H1 (cell line): ENCODE measurements around the gene KIAA1328. TPM values are rescaled to one million over a fixed set of nuclear protein-coding genes. Genes with fewer than 3 reads are reported as not detected.

Source experiments
- CTCF ChIA-PET: fragments of 300-600 bp; sonication (Branson Sonifier 250); formaldehyde crosslinking; loops from one replicate; lab custom pipeline; 2021; ENCODE audit not compliant: partially characterized antibody; lab: Charles Lee
- POLR2A ChIA-PET: fragments of 300-600 bp; sonication (Branson Sonifier 250); formaldehyde crosslinking; loops from one replicate; lab custom pipeline; 2021; ENCODE audit warnings: inconsistent platforms; ENCODE audit not compliant: partially characterized antibody; lab: Charles Lee
- DNase-seq, 2 experiments: peaks; one replicate each; pipeline versions ENCODE4 v3.0.0 to v3.0.0-alpha.2; 2010 to 2022; ENCODE audit warnings: low spot score in 2 of 2, low read depth in 1 of 2, mixed read lengths in 1 of 2
- FAIRE-seq: peaks from 2 replicates; lab custom pipeline; 2011; peaks lifted over from hg19 to GRCh38; lab: Jason Lieb, UNC
- H2AFZ ChIP-seq: 2 replicates; pipeline ENCODE4 v1.8.1; 2012; ENCODE audit warnings: low read length, inconsistent platforms
- H2AK5ac ChIP-seq: 2 replicates; pipeline ENCODE4 v1.6.1; 2013; ENCODE audit warnings: low read depth, low read length
- H2BK120ac ChIP-seq: replicated peaks from 2 replicates; pipeline ENCODE3; 2013; ENCODE audit warnings: low read depth, low read length, inconsistent platforms
- H2BK12ac ChIP-seq: 2 replicates; pipeline ENCODE4 v1.6.1; 2013; ENCODE audit warnings: low read depth, low read length
- H2BK15ac ChIP-seq: 2 replicates; pipeline ENCODE4 v1.6.1; 2013; ENCODE audit warnings: low read length
- H2BK20ac ChIP-seq: 2 replicates; pipeline ENCODE4 v1.6.1; 2013; ENCODE audit warnings: low read length
- H2BK5ac ChIP-seq: 2 replicates; pipeline ENCODE4 v1.6.1; 2013; ENCODE audit warnings: low read depth, low read length
- H3K14ac ChIP-seq: 2 replicates; pipeline ENCODE4 v1.6.1; 2013; ENCODE audit warnings: inconsistent platforms; ENCODE audit not compliant: insufficient read length
- H3K18ac ChIP-seq: 2 replicates; pipeline ENCODE4 v1.6.1; 2013; ENCODE audit warnings: low read length; ENCODE audit errors: extremely low read depth
- H3K23ac ChIP-seq: 2 replicates; pipeline ENCODE4 v1.6.1; 2013; ENCODE audit warnings: inconsistent platforms; ENCODE audit not compliant: insufficient read length
- H3K23me2 ChIP-seq: 2 replicates; pipeline ENCODE4 v1.6.1; 2013; ENCODE audit warnings: low read depth, low read length
- H3K27ac ChIP-seq: 2 replicates; pipeline ENCODE4 v1.6.1; 2011; ENCODE audit warnings: low read depth, low read length, inconsistent platforms
- H3K27me3 ChIP-seq, 4 experiments: replicated peaks in 1 of 4; 1 replicate in 1 of 4; 2 replicates in 3 of 4; pipeline versions ENCODE4 v1.6.1 to v1.8.1; 2011 to 2013; ENCODE audit warnings: low read length in 3 of 4, mild to moderate bottlenecking in 3 of 4, inconsistent platforms in 2 of 4, mixed read lengths in 2 of 4, moderate library complexity in 1 of 4; ENCODE audit not compliant: control insufficient read depth in 3 of 4, insufficient read depth in 3 of 4; ENCODE audit errors: extremely low read depth in 1 of 4
- H3K36me3 ChIP-seq, 4 experiments: 2 replicates each; pipeline versions ENCODE4 v1.6.1 to v1.8.1; 2011 to 2013; ENCODE audit warnings: mild to moderate bottlenecking in 4 of 4, low read length in 3 of 4, moderate library complexity in 2 of 4, control low read depth in 1 of 4, inconsistent platforms in 1 of 4; ENCODE audit not compliant: insufficient read depth in 4 of 4, control insufficient read depth in 2 of 4
- H3K4ac ChIP-seq: replicated peaks from 2 replicates; pipeline ENCODE3; 2013; ENCODE audit warnings: low read length, low read depth, mixed read lengths, inconsistent platforms; ENCODE audit not compliant: insufficient read length
- H3K4me1 ChIP-seq, 4 experiments: replicated peaks in 1 of 4; 1 replicate in 1 of 4; 2 replicates in 3 of 4; pipeline versions ENCODE4 v1.6.1 to v1.8.1; 2011 to 2013; ENCODE audit warnings: low read length in 3 of 4, inconsistent platforms in 2 of 4, mixed read lengths in 1 of 4; ENCODE audit not compliant: insufficient read depth in 4 of 4, control insufficient read depth in 3 of 4
- H3K4me2 ChIP-seq, 2 experiments: 2 replicates each; pipeline versions ENCODE4 v1.6.1 to v1.8.1; 2011 to 2013; ENCODE audit warnings: low read depth in 2 of 2, low read length in 2 of 2, control low read depth in 1 of 2, inconsistent platforms in 1 of 2, mild to moderate bottlenecking in 1 of 2; ENCODE audit not compliant: insufficient read depth in 1 of 2
- H3K4me3 ChIP-seq, 4 experiments: fragments of 200-600, 300-600 bp in 1 of 4; sonication (generic), shearing (Covaris generic), sonication (Bioruptor Twin) in 1 of 4; 2 replicates each; pipeline versions ENCODE4 v1.5.1 to v1.8.1; 2011 to 2016; ENCODE audit warnings: low read length in 4 of 4, low read depth in 3 of 4, control low read depth in 2 of 4, inconsistent platforms in 2 of 4, mild to moderate bottlenecking in 2 of 4, mixed read lengths in 1 of 4, moderate library complexity in 1 of 4; ENCODE audit not compliant: insufficient read depth in 2 of 4; ENCODE audit errors: extremely low read depth in 1 of 4
- H3K56ac ChIP-seq: replicated peaks from 2 replicates; pipeline ENCODE3; 2013; ENCODE audit warnings: low read depth, mild to moderate bottlenecking, mixed read lengths, low read length, inconsistent platforms; ENCODE audit not compliant: insufficient read length
- H3K79me1 ChIP-seq: 2 replicates; pipeline ENCODE4 v1.6.1; 2013; ENCODE audit warnings: low read depth, low read length, control low read depth
- H3K79me2 ChIP-seq, 2 experiments: 2 replicates each; pipeline versions ENCODE4 v1.6.1 to v1.8.1; 2012 to 2013; ENCODE audit warnings: low read length in 2 of 2, mild to moderate bottlenecking in 2 of 2, inconsistent platforms in 1 of 2; ENCODE audit not compliant: insufficient read depth in 2 of 2, control insufficient read depth in 1 of 2
- H3K9ac ChIP-seq, 4 experiments: replicated peaks in 1 of 4; 1 replicate in 1 of 4; 2 replicates in 3 of 4; pipeline versions ENCODE4 v1.6.1 to v1.8.1; 2011 to 2013; ENCODE audit warnings: low read depth in 3 of 4, low read length in 3 of 4, control low read depth in 2 of 4, mild to moderate bottlenecking in 2 of 4, moderate library complexity in 2 of 4, inconsistent platforms in 1 of 4; ENCODE audit errors: extremely low read depth in 1 of 4
- H3K9me3 ChIP-seq, 2 experiments: 2 replicates each; pipeline versions ENCODE4 v1.6.1 to v1.8.1; 2012 to 2013; ENCODE audit warnings: mild to moderate bottlenecking in 2 of 2, moderate library complexity in 2 of 2, control low read depth in 1 of 2, inconsistent platforms in 1 of 2, low read depth in 1 of 2, low read length in 1 of 2, mixed read lengths in 1 of 2; ENCODE audit not compliant: insufficient read depth in 2 of 2
- H4K20me1 ChIP-seq, 2 experiments: replicated peaks in 1 of 2; 2 replicates each; pipeline versions ENCODE3 to v1.8.1; 2011 to 2013; ENCODE audit warnings: inconsistent platforms in 2 of 2, low read length in 2 of 2, mild to moderate bottlenecking in 1 of 2; ENCODE audit not compliant: insufficient read depth in 2 of 2, control insufficient read depth in 1 of 2
- H4K5ac ChIP-seq: 2 replicates; pipeline ENCODE4 v1.6.1; 2013; ENCODE audit warnings: low read length, low read depth, mixed read lengths, inconsistent platforms; ENCODE audit not compliant: insufficient read length
- H4K8ac ChIP-seq: 2 replicates; pipeline ENCODE4 v1.8.0; 2013; ENCODE audit warnings: mild to moderate bottlenecking, moderate library complexity, low read length, inconsistent platforms; ENCODE audit not compliant: insufficient read depth; ENCODE audit errors: extremely low read depth
- H4K91ac ChIP-seq: replicated peaks from 2 replicates; pipeline ENCODE3; 2013; ENCODE audit warnings: low read length, mixed read lengths, inconsistent platforms; ENCODE audit not compliant: insufficient read length
- ASH2L ChIP-seq: fragments of 200-600, 300-600 bp; sonication (generic); IDR thresholded peaks from one replicate; pipeline ENCODE4 v1.7.1; 2017; ENCODE audit warnings: low read length
- ATF3 ChIP-seq: IDR thresholded peaks from 2 replicates; pipeline ENCODE4 v1.6.1; 2011; ENCODE audit warnings: low read depth, mild to moderate bottlenecking, low read length; ENCODE audit not compliant: insufficient read depth
- CHD2 ChIP-seq: IDR thresholded peaks from 2 replicates; pipeline ENCODE4 v1.6.1; 2012; ENCODE audit warnings: low read length, improper control_type of control experiment
- EP300 ChIP-seq, 2 experiments: IDR thresholded peaks; 1 replicate in 1 of 2; 2 replicates in 1 of 2; pipeline ENCODE4 v1.6.1; 2011 to 2012; ENCODE audit warnings: low read depth in 2 of 2, low read length in 2 of 2, mild to moderate bottlenecking in 2 of 2, borderline replicate concordance in 1 of 2, inconsistent platforms in 1 of 2, moderate library complexity in 1 of 2
- KDM1A ChIP-seq: fragments of 200-600, 300-600 bp; sonication (generic); IDR thresholded peaks from 2 replicates; pipeline ENCODE4 v1.7.1; 2016; ENCODE audit warnings: mild to moderate bottlenecking, low read length, borderline replicate concordance
- KDM4A ChIP-seq: IDR thresholded peaks from one replicate; pipeline ENCODE4 v1.7.1; 2012; ENCODE audit warnings: low read depth, mild to moderate bottlenecking, moderate library complexity, low read length, inconsistent platforms; ENCODE audit not compliant: severe bottlenecking
- NANOG ChIP-seq: IDR thresholded peaks from 2 replicates; pipeline ENCODE4 v1.6.1; 2011; ENCODE audit warnings: low read length, low read depth, mild to moderate bottlenecking, inconsistent platforms; ENCODE audit not compliant: insufficient read depth, poor library complexity, severe bottlenecking
- POU5F1 ChIP-seq: IDR thresholded peaks from 2 replicates; pipeline ENCODE4 v1.6.1; 2011; ENCODE audit warnings: low read depth, mild to moderate bottlenecking, low read length, moderate library complexity
- RAD21 ChIP-seq, 2 experiments: IDR thresholded peaks in 1 of 2; conservative IDR thresholded peaks in 1 of 2; 2 replicates each; pipeline ENCODE4 v1.6.1; 2011; ENCODE audit warnings: low read depth in 2 of 2, low read length in 2 of 2, improper control_type of control experiment in 1 of 2, inconsistent platforms in 1 of 2, mild to moderate bottlenecking in 1 of 2, moderate library complexity in 1 of 2
- SIX5 ChIP-seq: IDR thresholded peaks from 2 replicates; pipeline ENCODE4 v1.6.1; 2011; ENCODE audit warnings: mild to moderate bottlenecking, low read depth, low read length
- SRF ChIP-seq: IDR thresholded peaks from 2 replicates; pipeline ENCODE4 v1.6.1; 2011; ENCODE audit warnings: mild to moderate bottlenecking, low read depth, low read length, moderate library complexity
- TBP ChIP-seq: IDR thresholded peaks from 2 replicates; pipeline ENCODE4 v1.6.1; 2011; ENCODE audit warnings: low read depth, low read length, improper control_type of control experiment
- WGBS, 2 experiments: shearing (Covaris generic) in 1 of 2; methylation state at CpG; one replicate each; pipeline versions ENCODE4 v1.1.6 to v1.1.7; 2013 to 2015; ENCODE audit warnings: low lambda C conversion rate in 2 of 2, mixed read lengths in 2 of 2, inconsistent platforms in 1 of 2, low coverage in 1 of 2, missing lambda C conversion rate in 1 of 2; ENCODE audit not compliant: insufficient replicate concordance in 2 of 2, insufficient coverage in 1 of 2, insufficient read length in 1 of 2; ENCODE audit errors: extremely low coverage in 1 of 2, missing lambda C conversion rate in 1 of 2; 5-methylcytosine and 5-hydroxymethylcytosine counted together
- polyA plus RNA-seq, 7 experiments: library from polyadenylated mRNA; depleted of rRNA in 3 of 7; stranded (reverse) in 5 of 7; unstranded in 2 of 7; fragments of >200 nt in 5 of 7; fragments of 200-250 nt in 2 of 7; gene quantifications; 1 replicate in 5 of 7; 2 replicates in 1 of 7; 4 replicates in 1 of 7; pipeline versions ENCODE4 v1.2.1 to v1.2.3, GENCODE V29; 2011 to 2013; ENCODE audit warnings: missing spikeins in 2 of 7, mixed read lengths in 2 of 7
- total RNA-seq: library from RNA; stranded (reverse); fragmentation: NEBNext Ultra II Directional; extraction: Animal tissue kit (Norgen Biotek cat#: 25700); gene quantifications from 2 replicates; pipeline ENCODE4 v1.2.1, GENCODE V29; 2021

The KIAA1328 gene
- total and polyA plus RNA-seq, 2 of the 8 experiments (the other 6 are each of a cell fraction or from before 2014, with no cell fraction given): 2.6 to 5.7 TPM

GRCh38 chr18:37225279-37225678, 396.4 kb downstream of the KIAA1328 start:
- H3K23me2 ChIP-seq: no peaks in the 10 kb centered on the region
- no peak overlapping the region for H3K18ac ChIP-seq
- no peak overlapping the region for H2BK15ac ChIP-seq
- no peaks in the 10 kb centered on the region for H4K20me1 ChIP-seq
- H4K5ac ChIP-seq: no peak overlapping the region
- H3K27ac ChIP-seq: no peak overlapping the region
- no peak overlapping the region for H3K23ac ChIP-seq
- WGBS, 2 experiments: 68% methylated on average over 4 of the region's 4 CpGs; no CpG with 5 or more reads in 1 of the 2 experiments
- no peaks in the 10 kb centered on the region for H3K36me3 ChIP-seq
- no peaks in the 10 kb centered on the region for H3K9me3 ChIP-seq
- FAIRE-seq (no peak), DNase-seq (no peak)
- no peak overlapping the region for H2BK20ac ChIP-seq
- CTCF ChIA-PET: interaction anchor here (0.8 to 1.8 kb wide), 7 partner anchors 18 to 283 kb away, joined by 3 to 7 read pairs (median 3); no protein-coding TSS in a partner anchor
- H3K56ac ChIP-seq: no peak overlapping the region
- no peak overlapping the region for H2BK5ac ChIP-seq
- H2BK120ac ChIP-seq: no peak overlapping the region
- no peaks in the 10 kb centered on the region for H3K79me2 ChIP-seq
- H3K14ac ChIP-seq: no peak overlapping the region
- no peak overlapping the region for H2AFZ ChIP-seq
- no peak overlapping the region for H4K91ac ChIP-seq
- POLR2A ChIA-PET: no interaction called here
- no peak overlapping the region for H3K4ac ChIP-seq
- no peak overlapping the region for H3K4me3 ChIP-seq
- H3K4me2 ChIP-seq: no peak overlapping the region
- H3K79me1 ChIP-seq: no peaks in the 10 kb centered on the region
- H2AK5ac ChIP-seq: no peak overlapping the region
- H4K8ac ChIP-seq: no peak overlapping the region
- H3K9ac ChIP-seq: no peak overlapping the region
- peaks cover 0 to 2% (median 0%) of the 10 kb centered on the region in 4 experiments; a peak in 1 of 7 replicates for H3K4me1 ChIP-seq
- peaks cover 0 to 4% (median 1%) of the 10 kb centered on the region in 4 experiments; a peak in 4 of 7 replicates for H3K27me3 ChIP-seq
- H2BK12ac ChIP-seq: no peak overlapping the region
- no peak for TF ChIP-seq CHD2
- no peak for TF ChIP-seq EP300 (IDR thresholded peaks at IDR 0.05; ENCODE audit: borderline replicate concordance in 1 of 2, low read depth in 2 of 2, low read length in 2 of 2)
- no peak for TF ChIP-seq TBP
- TF ChIP-seq ATF3: no peak
- TF ChIP-seq ASH2L: no peak
- no peak for TF ChIP-seq POU5F1
- no peak for TF ChIP-seq SRF
- no peak for TF ChIP-seq KDM1A
- TF ChIP-seq SIX5: no peak
- no peak for TF ChIP-seq NANOG
- no peak for TF ChIP-seq RAD21 (IDR thresholded peaks at IDR 0.05 in 1 of 2, conservative IDR thresholded peaks at IDR 0.05 in 1 of 2; ENCODE audit: low read depth in 2 of 2, low read length in 2 of 2)
- no peak for TF ChIP-seq KDM4A
